PFSK-1 (cell line): Measurements from ENCODE around the gene CAPN14.

Source experiments
- FOXP2 ChIP-seq: optimal IDR thresholded peaks from 2 replicates; pipeline ENCODE3; 2011; ENCODE audit warnings: borderline replicate concordance, control low read depth, inconsistent platforms; ENCODE audit not compliant: insufficient read depth; ENCODE audit errors: extremely low read length, extremely low read depth
- POLR2AphosphoS5 ChIP-seq: IDR thresholded peaks from 2 replicates; pipeline ENCODE4 v1.6.1; 2012; ENCODE audit warnings: low read depth, mild to moderate bottlenecking, control low read depth, low read length, moderate library complexity
- SIN3A ChIP-seq: IDR thresholded peaks from 2 replicates; pipeline ENCODE4 v1.6.1; 2012; ENCODE audit warnings: mild to moderate bottlenecking, low read length, moderate library complexity, borderline replicate concordance; ENCODE audit not compliant: insufficient read depth
- TAF1 ChIP-seq: IDR thresholded peaks from 2 replicates; pipeline ENCODE4 v1.6.1; 2012; ENCODE audit warnings: low read length, control low read depth, borderline replicate concordance; ENCODE audit not compliant: insufficient read depth
- TF ChIP-seq, protein P1 (sequence below), 2 experiments: IDR thresholded peaks; 2 replicates each; pipeline versions ENCODE4 v1.6.1 to v1.8.0; 2011 to 2012; ENCODE audit warnings: low read depth in 2 of 2, low read length in 2 of 2, control low read depth in 1 of 2, inconsistent platforms in 1 of 2, mild to moderate bottlenecking in 1 of 2, moderate library complexity in 1 of 2; ENCODE audit not compliant: insufficient read depth in 1 of 2

The CAPN14 gene

DNA sequence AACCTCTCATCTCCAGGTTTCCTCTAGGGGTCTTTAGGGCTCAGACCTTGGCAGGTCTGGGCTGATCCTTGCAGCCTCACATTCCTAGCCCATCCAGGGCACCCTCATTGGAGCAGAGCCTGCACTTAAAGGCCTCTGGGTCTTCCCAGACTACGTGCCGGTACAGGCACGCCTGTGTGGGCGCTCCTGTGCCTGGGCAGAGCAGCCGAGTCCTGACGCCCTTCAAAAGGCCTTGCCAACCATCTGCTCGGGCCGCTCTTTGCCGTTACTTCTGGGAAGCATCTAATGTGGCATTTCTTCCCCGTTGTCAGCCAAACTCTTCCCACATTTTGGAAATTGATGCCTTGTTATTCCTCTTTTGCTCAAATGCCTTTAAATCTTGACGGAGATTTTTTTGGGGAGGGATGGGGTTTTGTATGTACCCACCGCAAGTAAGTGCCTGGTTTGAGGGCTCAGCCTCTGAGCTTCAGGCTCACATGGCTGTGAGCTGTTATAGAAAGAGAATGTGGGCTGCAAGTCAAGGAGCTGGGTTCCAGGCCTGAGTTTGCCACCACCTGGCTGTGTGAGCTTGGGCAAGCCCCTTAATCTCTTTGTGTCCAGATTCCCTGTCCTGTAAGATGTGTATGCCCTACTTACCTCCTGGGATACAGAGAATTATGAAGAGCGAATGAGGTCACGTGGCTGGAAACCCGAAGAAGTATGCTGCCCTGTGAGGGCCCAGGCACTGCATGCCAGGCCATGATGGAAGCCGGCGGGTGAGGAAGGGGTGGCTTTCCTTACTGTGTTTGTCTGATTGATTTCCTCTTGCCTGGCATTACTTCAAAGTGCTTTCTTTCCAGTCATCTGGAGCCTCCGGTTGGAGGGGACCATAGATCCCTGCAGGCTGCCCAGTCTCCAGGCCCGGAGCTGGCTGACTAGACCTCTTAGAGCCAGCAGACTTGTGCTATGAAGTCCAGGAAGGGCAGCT lies 37.2 kb upstream of the CAPN14 start:
- no peak for TF ChIP-seq FOXP2
- no peak for TF ChIP-seq POLR2AphosphoS5

GRCh38 chr2:31253356-31254131 lies 36.2 kb upstream of the CAPN14 start:
- peak; percentile 72 for TF ChIP-seq FOXP2
- no peak for TF ChIP-seq TAF1

DNA sequence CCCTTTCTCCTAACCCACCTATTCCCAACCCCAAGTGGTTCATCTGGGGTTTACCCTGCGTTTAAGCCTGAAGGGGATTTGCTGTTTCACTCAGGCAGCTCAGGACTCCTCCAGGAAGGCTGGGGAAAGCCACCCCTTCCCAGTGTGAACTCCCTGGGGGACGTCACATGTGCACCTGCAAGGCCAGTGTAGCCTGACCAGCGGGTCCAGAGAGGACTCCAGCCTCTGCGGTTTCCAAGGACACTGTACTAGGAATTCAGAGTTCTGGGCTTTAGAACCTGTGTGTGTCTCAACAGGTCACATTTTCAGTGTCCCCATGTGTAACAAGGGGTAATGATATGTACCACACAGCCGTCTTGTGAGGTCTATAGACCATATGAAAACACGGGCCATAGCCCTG lies 34.5 kb upstream of the CAPN14 start:
- TF ChIP-seq FOXP2, result no peak
- TF ChIP-seq TAF1, result no peak
- TF ChIP-seq, protein P1, sequence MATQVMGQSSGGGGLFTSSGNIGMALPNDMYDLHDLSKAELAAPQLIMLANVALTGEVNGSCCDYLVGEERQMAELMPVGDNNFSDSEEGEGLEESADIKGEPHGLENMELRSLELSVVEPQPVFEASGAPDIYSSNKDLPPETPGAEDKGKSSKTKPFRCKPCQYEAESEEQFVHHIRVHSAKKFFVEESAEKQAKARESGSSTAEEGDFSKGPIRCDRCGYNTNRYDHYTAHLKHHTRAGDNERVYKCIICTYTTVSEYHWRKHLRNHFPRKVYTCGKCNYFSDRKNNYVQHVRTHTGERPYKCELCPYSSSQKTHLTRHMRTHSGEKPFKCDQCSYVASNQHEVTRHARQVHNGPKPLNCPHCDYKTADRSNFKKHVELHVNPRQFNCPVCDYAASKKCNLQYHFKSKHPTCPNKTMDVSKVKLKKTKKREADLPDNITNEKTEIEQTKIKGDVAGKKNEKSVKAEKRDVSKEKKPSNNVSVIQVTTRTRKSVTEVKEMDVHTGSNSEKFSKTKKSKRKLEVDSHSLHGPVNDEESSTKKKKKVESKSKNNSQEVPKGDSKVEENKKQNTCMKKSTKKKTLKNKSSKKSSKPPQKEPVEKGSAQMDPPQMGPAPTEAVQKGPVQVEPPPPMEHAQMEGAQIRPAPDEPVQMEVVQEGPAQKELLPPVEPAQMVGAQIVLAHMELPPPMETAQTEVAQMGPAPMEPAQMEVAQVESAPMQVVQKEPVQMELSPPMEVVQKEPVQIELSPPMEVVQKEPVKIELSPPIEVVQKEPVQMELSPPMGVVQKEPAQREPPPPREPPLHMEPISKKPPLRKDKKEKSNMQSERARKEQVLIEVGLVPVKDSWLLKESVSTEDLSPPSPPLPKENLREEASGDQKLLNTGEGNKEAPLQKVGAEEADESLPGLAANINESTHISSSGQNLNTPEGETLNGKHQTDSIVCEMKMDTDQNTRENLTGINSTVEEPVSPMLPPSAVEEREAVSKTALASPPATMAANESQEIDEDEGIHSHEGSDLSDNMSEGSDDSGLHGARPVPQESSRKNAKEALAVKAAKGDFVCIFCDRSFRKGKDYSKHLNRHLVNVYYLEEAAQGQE (IDR thresholded peaks at IDR 0.05; ENCODE audit: insufficient read depth in 1 of 2, low read depth in 2 of 2, low read length in 2 of 2), result no peak
- TF ChIP-seq SIN3A, result no peak
- no peak for TF ChIP-seq POLR2AphosphoS5

DNA sequence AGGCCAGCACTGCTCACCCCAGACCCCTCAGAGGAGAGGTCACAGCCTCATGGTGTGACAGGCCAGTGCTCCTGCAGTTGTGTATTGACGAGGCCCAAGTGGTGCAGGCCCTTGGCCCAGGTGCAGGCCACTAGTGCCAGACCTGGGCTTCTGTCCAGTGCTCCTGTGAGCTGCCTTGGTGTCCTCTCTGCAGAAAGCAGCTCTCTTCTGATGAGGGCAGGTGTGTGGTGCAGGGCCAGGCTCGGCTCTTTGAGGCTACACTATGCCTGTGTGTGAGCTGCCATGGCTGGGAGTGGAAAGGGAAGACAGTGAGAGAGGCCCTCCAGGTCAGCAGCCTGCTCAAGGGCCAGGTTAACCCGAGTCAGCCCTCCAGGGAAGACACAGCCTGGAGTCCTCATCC lies 33.7 kb upstream of the CAPN14 start:
- TF ChIP-seq FOXP2, result no peak
- TF ChIP-seq TAF1, result no peak
- TF ChIP-seq POLR2AphosphoS5, result no peak

GRCh38 chr2:31249009-31249690 lies 31.8 kb upstream of the CAPN14 start:
- TF ChIP-seq TAF1 (no peak), SIN3A (no peak), POLR2AphosphoS5 (no peak), FOXP2 (no peak)
- TF ChIP-seq, protein P1 (IDR thresholded peaks at IDR 0.05; ENCODE audit: insufficient read depth in 1 of 2, low read depth in 2 of 2, low read length in 2 of 2), result no peak

DNA sequence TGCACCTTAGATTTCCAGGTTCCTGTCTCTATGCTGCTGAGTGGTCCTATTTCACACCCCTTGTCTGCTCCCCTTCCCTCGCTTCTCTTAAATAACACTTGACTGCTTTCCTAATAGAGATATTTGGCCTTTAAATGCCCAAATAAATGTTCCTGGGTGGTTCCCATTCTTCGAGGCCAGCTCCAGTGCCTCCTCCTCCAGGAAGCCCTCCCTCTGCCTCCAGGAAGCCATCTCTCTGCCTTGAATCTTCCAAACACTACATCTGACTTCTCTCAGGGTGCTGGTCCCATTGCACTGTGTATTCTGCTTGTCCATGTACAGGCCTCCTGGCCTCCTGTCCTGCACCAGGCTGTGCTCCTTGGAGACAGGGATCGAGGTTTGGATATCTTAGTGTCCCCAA lies 30.8 kb upstream of the CAPN14 start:
- TF ChIP-seq FOXP2 (no peak), TAF1 (no peak), POLR2AphosphoS5 (no peak), SIN3A (no peak)
- TF ChIP-seq, protein P1 (IDR thresholded peaks at IDR 0.05; ENCODE audit: insufficient read depth in 1 of 2, low read depth in 2 of 2, low read length in 2 of 2), result no peak
